K562 (cell line): ENCODE results near the gene UBE2G2. TPM values are rescaled to one million over a fixed set of nuclear protein-coding genes. Genes with fewer than 3 reads are reported as not detected.

Experiments
- ATAC-seq: fragments of 200-7000 bp; cut with Tn5 transposase; 3 replicates; pipeline ENCODE4 v1.9.1; 2020; ENCODE audit warnings: moderate library complexity
- BruUV-seq: library from RNA; stranded (reverse); fragments of 400-500 nt; replicated peaks from 2 replicates; lab custom pipeline; 2021; lab: Mats Ljungman, UMichigan
- CTCF ChIA-PET: fragments of 300-600 bp; formaldehyde crosslinking; extraction: SDS; loops from one replicate; lab custom pipeline; 2021; ENCODE audit warnings: low intra/inter-chr PET ratio; lab: Yijun Ruan, JAX
- POLR2A ChIA-PET: fragments of 300-600, 350-650 bp; sonication (Branson Sonifier 250); formaldehyde crosslinking; extraction: SDS; loops from one replicate; lab custom pipeline; 2021; ENCODE audit warnings: antibody characterized with exemption, inconsistent platforms; lab: Yijun Ruan, JAX
- DNase-seq, 4 experiments: peaks; one replicate each; pipeline versions ENCODE4 v3.0.0 to v3.0.0-alpha.2; 2011 to 2018; ENCODE audit warnings: low spot score in 3 of 4, mixed read lengths in 3 of 4; ENCODE audit errors: extremely low read depth in 1 of 4
- FAIRE-seq: peaks from 2 replicates; lab custom pipeline; 2011; peaks lifted over from hg19 to GRCh38; lab: Jason Lieb, UNC
- H2AFZ ChIP-seq: 2 replicates; pipeline ENCODE4 v1.6.0; 2011; ENCODE audit warnings: low read depth, low read length, control low read depth, inconsistent platforms
- H3K27ac ChIP-seq: fragments of 200-600 bp; 3 replicates; pipeline ENCODE4 v1.8.0; 2011; ENCODE audit warnings: low read depth, mild to moderate bottlenecking, control low read depth, inconsistent platforms, low read length, moderate library complexity, mixed read lengths; ENCODE audit errors: extremely low read depth
- H3K27me3 ChIP-seq, 2 experiments: fragments of 300-600 bp in 1 of 2; 2 replicates in 1 of 2; 3 replicates in 1 of 2; pipeline versions ENCODE4 v1.6.0 to v1.8.0; 2011; ENCODE audit warnings: inconsistent platforms in 2 of 2, low read length in 2 of 2, mild to moderate bottlenecking in 1 of 2, mixed read lengths in 1 of 2, moderate library complexity in 1 of 2; ENCODE audit not compliant: control insufficient read depth in 2 of 2, insufficient read depth in 2 of 2
- H3K36me3 ChIP-seq: fragments of 300-600 bp; 3 replicates; pipeline ENCODE4 v1.8.0; 2011; ENCODE audit warnings: mild to moderate bottlenecking, low read length, inconsistent platforms; ENCODE audit not compliant: control insufficient read depth, insufficient read depth
- H3K4me1 ChIP-seq, 2 experiments: fragments of 200-600 bp in 1 of 2; replicated peaks in 1 of 2; 2 replicates in 1 of 2; 3 replicates in 1 of 2; pipeline versions ENCODE4 v1.5.1 to v1.8.0; 2011; ENCODE audit warnings: inconsistent platforms in 2 of 2, low read length in 2 of 2, mild to moderate bottlenecking in 1 of 2, mixed read lengths in 1 of 2, moderate library complexity in 1 of 2; ENCODE audit not compliant: control insufficient read depth in 2 of 2, insufficient read depth in 2 of 2
- H3K4me2 ChIP-seq: 2 replicates; pipeline ENCODE4 v1.6.1; 2011; ENCODE audit warnings: low read length, control low read depth, inconsistent platforms, mixed read lengths; ENCODE audit not compliant: insufficient read depth
- H3K4me3 ChIP-seq: fragments of 200-600 bp; sonication (generic), shearing (Covaris generic); 2 replicates; pipeline ENCODE4 v1.5.1; 2016; ENCODE audit warnings: control low read depth, inconsistent platforms
- H3K79me2 ChIP-seq: fragments of 200-600 bp; 3 replicates; pipeline ENCODE4 v1.8.0; 2011; ENCODE audit warnings: low read length, inconsistent platforms; ENCODE audit not compliant: control insufficient read depth, insufficient read depth
- H3K9ac ChIP-seq, 2 experiments: 2 replicates each; pipeline versions ENCODE4 v1.6.0 to v1.6.1; 2011; ENCODE audit warnings: low read depth in 2 of 2, low read length in 2 of 2, control low read depth in 1 of 2, inconsistent platforms in 1 of 2, mild to moderate bottlenecking in 1 of 2, mixed read lengths in 1 of 2; ENCODE audit not compliant: insufficient read depth in 1 of 2
- H3K9me1 ChIP-seq: one replicate; pipeline ENCODE4 v1.6.0; 2011; ENCODE audit warnings: inconsistent platforms, mild to moderate bottlenecking, low read length, moderate library complexity; ENCODE audit not compliant: control insufficient read depth, insufficient read depth
- H3K9me3 ChIP-seq: replicated peaks from 2 replicates; pipeline ENCODE4 v1.5.1; 2011; ENCODE audit warnings: low read depth, low read length, inconsistent platforms; ENCODE audit not compliant: control insufficient read depth, insufficient read depth
- H4K20me1 ChIP-seq: replicated peaks from 2 replicates; pipeline ENCODE4 v1.6.1; 2011; ENCODE audit warnings: low read length, inconsistent platforms, mixed read lengths; ENCODE audit not compliant: control insufficient read depth, insufficient read depth
- BCL6 ChIP-seq: fragments of 250-450 bp; sonication (Bioruptor Pico); IDR thresholded peaks from 2 replicates; pipeline ENCODE4 v1.4.0; 2020
- DACH1 ChIP-seq: fragments of 450-650 bp; IDR thresholded peaks from 2 replicates; pipeline ENCODE4 v1.6.1; 2018; ENCODE audit not compliant: partially characterized antibody
- KDM4B ChIP-seq, 2 experiments: fragments of 450-650 bp in 1 of 2; sonication (generic) in 1 of 2; IDR thresholded peaks; 2 replicates each; pipeline ENCODE4 v1.6.1; 2016 to 2017; ENCODE audit warnings: borderline replicate concordance in 2 of 2, antibody characterized with exemption in 1 of 2, low read depth in 1 of 2, mild to moderate bottlenecking in 1 of 2
- RFX5 ChIP-seq: IDR thresholded peaks from 2 replicates; pipeline ENCODE4 v1.6.1; 2011; ENCODE audit warnings: low read depth, mild to moderate bottlenecking, improper control_type of control experiment, low read length
- ZNF134 ChIP-seq: fragments of 250-450 bp; sonication (Bioruptor Pico); conservative IDR thresholded peaks from 2 replicates; pipeline ENCODE4 v1.4.0; 2020
- WGBS: fragments of 100-300 bp; shearing (Covaris generic); methylation state at CpG from one replicate; pipeline ENCODE4 v1.1.6; 2016; ENCODE audit warnings: low coverage, mixed read lengths; ENCODE audit not compliant: insufficient coverage; ENCODE audit errors: missing lambda C conversion rate; 5-methylcytosine and 5-hydroxymethylcytosine counted together
- in situ Hi-C: fragments of 300-500 bp; cut with MboI; formaldehyde crosslinking; loops from 4 replicates; pipeline ENCODE4 v1.15.0; 2018; ENCODE audit warnings: inconsistent platforms, mixed read lengths
- intact Hi-C: fragments of 100-400 bp; cut with micrococcal nuclease; formaldehyde crosslinking; loops from 2 replicates; pipeline ENCODE4 v1.14.2; 2022
- polyA plus RNA-seq, 8 experiments: library from polyadenylated mRNA; depleted of rRNA in 4 of 8; stranded (reverse) in 5 of 8; unstranded in 3 of 8; fragments of >200 nt; fragmentation: Nextera tagmentation in 2 of 8; fragmentation: Illumina TruSeq in 1 of 8; extraction: Ambion mirVana in 2 of 8; extraction: Trizol in 1 of 8; gene quantifications; 2 replicates each; pipeline versions ENCODE4 v1.2.1 to v1.2.3, GENCODE V29; 2011 to 2014; ENCODE audit warnings: inconsistent platforms in 1 of 8, missing spikeins in 1 of 8
- total RNA-seq, 7 experiments: library from RNA; depleted of rRNA in 6 of 7; stranded (reverse); fragments of >200 nt in 6 of 7; fragmentation: Illumina TruSeq in 2 of 7; extraction: Trizol in 2 of 7; gene quantifications; 2 replicates each; pipeline versions ENCODE4 v1.2.1 to v1.2.3, GENCODE V29; 2011 to 2021; ENCODE audit warnings: low replicate concordance in 1 of 7

The UBE2G2 gene
- total and polyA plus RNA-seq, 9 of the 15 experiments (the other 6 are each of a cell fraction or from before 2014, with no cell fraction given), result 47.5 to 225 (median 140) TPM

DNA sequence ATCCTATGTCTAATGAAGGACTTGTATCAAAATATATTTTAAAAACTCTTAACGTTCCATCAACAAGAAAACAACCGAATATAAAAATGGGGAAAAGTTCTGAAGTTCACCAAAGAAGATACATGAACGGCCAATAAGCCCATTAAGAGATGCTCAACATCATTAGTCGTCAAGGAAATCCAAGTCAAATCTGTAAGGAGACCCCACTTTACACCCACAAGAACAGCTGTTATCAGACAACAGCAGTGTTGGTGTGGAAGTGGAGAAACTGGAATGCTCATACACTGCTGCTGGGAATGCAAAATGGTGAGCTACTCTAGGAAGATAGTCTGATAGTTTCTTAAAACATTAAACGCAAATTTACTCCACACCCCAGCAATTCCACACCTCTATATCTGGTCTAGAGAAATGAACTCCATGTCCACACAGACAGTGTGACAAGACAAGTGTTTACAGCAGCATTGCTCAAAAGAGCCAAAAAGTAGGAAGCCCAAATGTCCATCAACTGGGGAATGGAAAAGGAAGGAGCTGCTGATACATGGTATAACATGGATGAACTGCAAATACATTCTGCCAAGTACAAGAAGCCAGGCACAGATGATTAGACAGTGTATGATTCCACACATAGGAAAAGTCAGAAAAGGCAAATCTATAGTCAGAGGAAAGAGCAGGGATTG lies 18.5 kb downstream of the UBE2G2 start:
- Histone ChIP-seq H3K9ac (no peak overlapping the region), H3K36me3 (peaks cover 85% of the 10 kb centered on the region), H3K27ac (no peak overlapping the region), H3K4me1 (peaks cover 5 to 8% of the 10 kb centered on the region in 2 experiments; a peak in 3 of 5 replicates), H3K9me3 (no peaks in the 10 kb centered on the region), H3K9me1 (no peaks in the 10 kb centered on the region), H2AFZ (no peak overlapping the region), H3K4me2 (no peak overlapping the region), H3K4me3 (no peak overlapping the region), H3K27me3 (no peaks in the 10 kb centered on the region)
- ChIA-PET POLR2A (interaction anchor here (0.6 to 1.2 kb wide), 3 partner anchors 10 to 87 kb away, joined by 3 read pairs; no protein-coding TSS in a partner anchor), CTCF (no interaction called here)
- no TSS peak for BruUV-seq
- no peak for ATAC-seq
- FAIRE-seq, result no peak
- in situ Hi-C loops, result no loop called here
- intact Hi-C loops, result no loop called here
- no peak for DNase-seq
- 90% methylated on average over 5 of the region's 5 CpGs for WGBS
- TF ChIP-seq KDM4B (IDR thresholded peaks at IDR 0.05; ENCODE audit: borderline replicate concordance in 2 of 2, low read depth in 1 of 2), result no peak
- TF ChIP-seq RFX5, result peak; percentile 73; the same call in 1 of the 2 replicates
- no peak for TF ChIP-seq BCL6 (CRISPR knock-in tag)
- peak; percentile 24 for TF ChIP-seq DACH1
- TF ChIP-seq ZNF134 (CRISPR knock-in tag), result no peak
- TF ChIP-seq, all 486 proteins: peak for 2
- H4K20me1 ChIP-seq, result peaks cover 22% of the 10 kb centered on the region
- peaks cover 86% of the 10 kb centered on the region for H3K79me2 ChIP-seq
